IMR-90 (cell line): Measurements from ENCODE around the gene MFSD6.

Source experiments
- CEBPB ChIP-seq: IDR thresholded peaks from 2 replicates; pipeline ENCODE4 v1.6.1; 2012; ENCODE audit warnings: low read depth, low read length, improper control_type of control experiment
- ELK1 ChIP-seq: fragments of 150-350 bp; IDR thresholded peaks from 2 replicates; pipeline ENCODE4 v1.6.1; 2016; ENCODE audit warnings: low read depth, mild to moderate bottlenecking, low read length, moderate library complexity, borderline replicate concordance
- MAFK ChIP-seq: IDR thresholded peaks from 2 replicates; pipeline ENCODE4 v1.6.1; 2012; ENCODE audit warnings: low read depth, low read length, improper control_type of control experiment
- POLR2A ChIP-seq: IDR thresholded peaks from 2 replicates; pipeline ENCODE4 v1.6.1; 2012; ENCODE audit warnings: mild to moderate bottlenecking, low read depth, low read length
- RAD21 ChIP-seq: IDR thresholded peaks from 2 replicates; pipeline ENCODE4 v1.6.1; 2012; ENCODE audit warnings: low read length, improper control_type of control experiment
- RCOR1 ChIP-seq: IDR thresholded peaks from 2 replicates; pipeline ENCODE4 v1.6.1; 2012; ENCODE audit warnings: mild to moderate bottlenecking, low read length, improper control_type of control experiment; ENCODE audit not compliant: insufficient replicate concordance
- RFX5 ChIP-seq: IDR thresholded peaks from 2 replicates; pipeline ENCODE4 v1.8.0; 2012; ENCODE audit warnings: low read depth, mild to moderate bottlenecking, low read length, moderate library complexity
- SMC3 ChIP-seq: fragments of 150-350 bp; IDR thresholded peaks from 2 replicates; pipeline ENCODE4 v1.6.1; 2016; ENCODE audit warnings: low read depth, mild to moderate bottlenecking, antibody characterized with exemption, low read length, moderate library complexity
- TF ChIP-seq, protein P1 (sequence below): conservative IDR thresholded peaks from 2 replicates; pipeline ENCODE4 v1.5.1; 2012; ENCODE audit warnings: mild to moderate bottlenecking, low read depth, low read length, improper control_type of control experiment
- TF ChIP-seq, protein P2 (sequence below): fragments of 150-350 bp; IDR thresholded peaks from 2 replicates; pipeline ENCODE4 v1.6.1; 2017; ENCODE audit warnings: mild to moderate bottlenecking, antibody characterized with exemption, low read length, low read depth

- TF ChIP-seq, protein P1, sequence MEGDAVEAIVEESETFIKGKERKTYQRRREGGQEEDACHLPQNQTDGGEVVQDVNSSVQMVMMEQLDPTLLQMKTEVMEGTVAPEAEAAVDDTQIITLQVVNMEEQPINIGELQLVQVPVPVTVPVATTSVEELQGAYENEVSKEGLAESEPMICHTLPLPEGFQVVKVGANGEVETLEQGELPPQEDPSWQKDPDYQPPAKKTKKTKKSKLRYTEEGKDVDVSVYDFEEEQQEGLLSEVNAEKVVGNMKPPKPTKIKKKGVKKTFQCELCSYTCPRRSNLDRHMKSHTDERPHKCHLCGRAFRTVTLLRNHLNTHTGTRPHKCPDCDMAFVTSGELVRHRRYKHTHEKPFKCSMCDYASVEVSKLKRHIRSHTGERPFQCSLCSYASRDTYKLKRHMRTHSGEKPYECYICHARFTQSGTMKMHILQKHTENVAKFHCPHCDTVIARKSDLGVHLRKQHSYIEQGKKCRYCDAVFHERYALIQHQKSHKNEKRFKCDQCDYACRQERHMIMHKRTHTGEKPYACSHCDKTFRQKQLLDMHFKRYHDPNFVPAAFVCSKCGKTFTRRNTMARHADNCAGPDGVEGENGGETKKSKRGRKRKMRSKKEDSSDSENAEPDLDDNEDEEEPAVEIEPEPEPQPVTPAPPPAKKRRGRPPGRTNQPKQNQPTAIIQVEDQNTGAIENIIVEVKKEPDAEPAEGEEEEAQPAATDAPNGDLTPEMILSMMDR: no peak
- TF ChIP-seq, protein P2, sequence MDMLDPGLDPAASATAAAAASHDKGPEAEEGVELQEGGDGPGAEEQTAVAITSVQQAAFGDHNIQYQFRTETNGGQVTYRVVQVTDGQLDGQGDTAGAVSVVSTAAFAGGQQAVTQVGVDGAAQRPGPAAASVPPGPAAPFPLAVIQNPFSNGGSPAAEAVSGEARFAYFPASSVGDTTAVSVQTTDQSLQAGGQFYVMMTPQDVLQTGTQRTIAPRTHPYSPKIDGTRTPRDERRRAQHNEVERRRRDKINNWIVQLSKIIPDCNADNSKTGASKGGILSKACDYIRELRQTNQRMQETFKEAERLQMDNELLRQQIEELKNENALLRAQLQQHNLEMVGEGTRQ: no peak
- TF ChIP-seq RFX5: no peak
- no peak for TF ChIP-seq MAFK
- TF ChIP-seq RAD21: no peak
- TF ChIP-seq POLR2A: no peak
- no peak for TF ChIP-seq SMC3
- no peak for TF ChIP-seq RCOR1
- TF ChIP-seq CEBPB: no peak
- no peak for TF ChIP-seq ELK1
Observed at GRCh38 chr2:190499273-190499672, 91.1 kb downstream of the MFSD6 start.
